IgD-negative memory B cell (primary cell): Measurements from ENCODE around the gene ECPAS. TPM values are rescaled to one million over a fixed set of nuclear protein-coding genes. Genes with fewer than 3 reads are reported as not detected.
A peak's percentile ranks its signal among the peaks of the same experiment; 100 is the strongest.
"Not testable (repeated sequence)": the region's sequence is repeated elsewhere in the genome, so short reads cannot be mapped to it uniquely, and the experiment has no call there.

Source experiments
- H3K27ac Mint-ChIP-seq, 3 donors: one replicate each; pipeline ENCODE4 v1.8.0; 2020 to 2022; ENCODE audit warnings: mild to moderate bottlenecking in 3 of 3, mixed read lengths in 3 of 3, moderate library complexity in 1 of 3
- H3K27me3 Mint-ChIP-seq: one replicate; pipeline ENCODE4 v1.8.0; 2021; ENCODE audit warnings: mixed read lengths
- H3K36me3 Mint-ChIP-seq: one replicate; pipeline ENCODE4 v1.8.0; 2020; ENCODE audit warnings: mild to moderate bottlenecking, mixed read lengths
- H3K4me1 Mint-ChIP-seq, 3 donors: one replicate each; pipeline ENCODE4 v1.8.0; 2020 to 2022; ENCODE audit warnings: mixed read lengths in 3 of 3, mild to moderate bottlenecking in 1 of 3
- H3K4me3 Mint-ChIP-seq, 4 donors: one replicate each; pipeline ENCODE4 v1.8.0; 2020 to 2022; ENCODE audit warnings: mild to moderate bottlenecking in 4 of 4, mixed read lengths in 4 of 4, moderate library complexity in 3 of 4
- H3K9me3 Mint-ChIP-seq, 3 donors: one replicate each; pipeline ENCODE4 v1.8.0; 2020 to 2021; ENCODE audit warnings: mixed read lengths in 3 of 3, mild to moderate bottlenecking in 1 of 3
- polyA plus RNA-seq: library from polyadenylated mRNA; unstranded; fragments of 300-500 nt; fragmentation: Illumina TruSeq; gene quantifications from one replicate; pipeline ENCODE4 v1.2.3, GENCODE V29; 2021

ECPAS gene
- polyA plus RNA-seq, 1 donor from 2014 or later, result 10.9 TPM

GRCh38 chr9:111362526-111362925 is 121.7 kb downstream of the ECPAS start:
- Mint-ChIP-seq H3K27me3 (no peaks in the 10 kb centered on the region), H3K9me3 (no peaks in the 10 kb centered on the region), H3K4me3 (no peak overlapping the region), H3K4me1 (no peaks in the 10 kb centered on the region), H3K36me3 (peaks cover 9% of the 10 kb centered on the region), H3K27ac (peak overlapping the region in 1 of 3 donors; percentile 36)

GRCh38 chr9:111360881-111361280 is 123.3 kb downstream of the ECPAS start:
- peaks cover 0 to under 1% (median 0%) of the 10 kb centered on the region in 3 donors for H3K9me3 Mint-ChIP-seq
- no peak overlapping the region for H3K4me3 Mint-ChIP-seq
- H3K36me3 Mint-ChIP-seq, result peaks cover 10% of the 10 kb centered on the region
- H3K4me1 Mint-ChIP-seq, result peaks cover 0 to under 1% (median 0%) of the 10 kb centered on the region in 3 donors
- H3K27ac Mint-ChIP-seq, result no peak overlapping the region
- no peaks in the 10 kb centered on the region for H3K27me3 Mint-ChIP-seq

DNA sequence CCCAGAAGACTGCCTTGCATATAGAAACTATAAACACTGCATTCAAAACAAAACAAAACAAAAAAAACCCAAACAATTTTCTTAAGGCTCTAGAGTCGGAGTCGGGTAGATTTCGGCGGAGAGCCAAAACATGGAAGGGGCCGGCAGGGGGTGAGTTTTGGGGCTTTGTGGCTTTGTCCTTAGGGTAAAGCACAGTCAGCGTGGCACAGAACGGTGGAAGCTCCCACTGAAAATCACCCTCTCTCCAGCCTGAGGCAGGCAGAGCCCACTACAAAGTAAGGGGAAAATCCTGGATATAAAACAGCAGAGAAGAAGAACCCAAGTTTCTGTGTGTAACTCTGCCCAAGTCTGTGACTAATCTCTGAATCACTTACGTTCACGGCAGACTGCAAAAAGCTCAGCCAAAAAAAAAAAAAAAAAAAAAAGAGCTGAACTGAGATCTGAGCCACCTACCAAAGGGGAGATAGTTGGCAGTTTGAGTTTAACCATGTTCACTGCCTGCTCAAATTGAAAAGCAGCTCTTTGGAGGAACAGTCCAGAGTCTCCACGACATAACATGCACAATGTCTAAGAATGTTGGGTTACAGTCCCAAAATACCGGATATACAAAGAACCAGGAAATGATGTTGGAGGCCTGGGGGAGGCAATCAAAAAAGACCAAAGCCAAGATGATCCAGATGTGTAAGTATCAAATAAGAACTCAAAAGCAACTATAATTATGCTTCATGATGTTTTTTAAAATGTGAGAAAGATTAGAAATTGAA is 127.5 kb downstream of the ECPAS start:
- Mint-ChIP-seq H3K36me3 (peaks cover 5% of the 10 kb centered on the region), H3K27me3 (no peaks in the 10 kb centered on the region), H3K9me3 (peaks cover 0 to 3% (median 2%) of the 10 kb centered on the region in 3 donors), H3K27ac (no peak overlapping the region), H3K4me1 (peaks cover 0 to 1% (median 0%) of the 10 kb centered on the region in 3 donors), H3K4me3 (no peak overlapping the region)

GRCh38 chr9:111352545-111352944 is 131.6 kb downstream of the ECPAS start:
- no peak overlapping the region for H3K4me3 Mint-ChIP-seq
- H3K4me1 Mint-ChIP-seq, result peaks cover 0 to 1% (median 0%) of the 10 kb centered on the region in 3 donors
- no peak overlapping the region for H3K27ac Mint-ChIP-seq
- peaks cover 5% of the 10 kb centered on the region for H3K36me3 Mint-ChIP-seq
- H3K27me3 Mint-ChIP-seq, result no peaks in the 10 kb centered on the region
- H3K9me3 Mint-ChIP-seq, result peaks cover 0 to 4% (median 2%) of the 10 kb centered on the region in 3 donors

- H3K36me3 Mint-ChIP-seq, result peaks cover 2% of the 10 kb centered on the region
- H3K27me3 Mint-ChIP-seq, result no peaks in the 10 kb centered on the region
Measured at GRCh38 chr9:111350556-111350955, 133.6 kb downstream of the ECPAS start.

DNA sequence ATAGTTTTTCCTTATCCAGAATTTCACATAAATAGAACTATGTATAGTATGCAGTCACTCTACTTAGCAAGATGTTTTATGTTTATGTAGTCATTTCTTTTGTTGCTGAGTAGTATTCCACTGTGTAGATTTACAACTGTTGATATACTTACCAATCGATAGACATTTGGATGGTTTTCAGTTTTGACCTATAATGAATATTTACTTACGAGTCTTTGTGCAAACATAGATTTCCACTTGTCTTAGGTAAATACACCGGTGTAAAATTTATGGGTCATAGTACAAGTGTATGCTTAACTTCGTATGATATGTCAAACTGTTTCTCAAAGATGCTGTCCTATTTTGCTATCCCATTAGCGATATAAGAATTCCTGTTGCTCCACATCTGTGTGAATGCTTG is 134.4 kb downstream of the ECPAS start:
- no peak overlapping the region for H3K4me3 Mint-ChIP-seq
- H3K27ac Mint-ChIP-seq, result no peak overlapping the region
- peaks cover 2% of the 10 kb centered on the region for H3K36me3 Mint-ChIP-seq
- no peaks in the 10 kb centered on the region for H3K4me1 Mint-ChIP-seq
- no peaks in the 10 kb centered on the region for H3K27me3 Mint-ChIP-seq
- H3K9me3 Mint-ChIP-seq, result peaks cover 0 to 4% (median 2%) of the 10 kb centered on the region in 3 donors

More at GRCh38 chr9:111350556-111350955, 133.6 kb downstream of the ECPAS start:
- no peaks in the 10 kb centered on the region for H3K4me1 Mint-ChIP-seq
- no peak overlapping the region for H3K27ac Mint-ChIP-seq
- H3K4me3 Mint-ChIP-seq, result no peak overlapping the region
- peaks cover 0 to 4% (median 2%) of the 10 kb centered on the region in 3 donors for H3K9me3 Mint-ChIP-seq

DNA sequence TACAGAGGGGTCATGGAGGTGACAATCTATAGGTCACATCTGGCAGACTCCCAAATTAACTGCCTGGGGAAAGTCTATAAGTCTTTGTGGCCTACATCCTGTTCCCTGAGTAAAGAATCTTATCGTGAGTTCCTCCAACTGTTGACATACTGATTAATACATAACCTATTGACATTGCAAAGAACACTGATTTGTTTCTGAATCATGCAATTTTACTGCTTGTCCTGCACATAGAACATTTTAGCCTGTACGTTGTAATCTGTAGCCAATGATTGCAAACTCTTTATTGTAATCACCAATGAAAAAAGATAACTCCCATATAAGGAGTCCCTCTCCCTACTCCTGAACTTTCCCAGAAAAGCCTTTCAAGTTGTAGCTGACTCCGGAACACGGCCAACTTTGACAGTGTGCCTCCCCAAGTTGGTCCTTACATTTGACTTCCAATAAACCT is 135.3 kb downstream of the ECPAS start:
- Mint-ChIP-seq H3K27ac (no peak overlapping the region), H3K9me3 (peaks cover 0 to 4% (median 2%) of the 10 kb centered on the region in 3 donors), H3K27me3 (peaks cover 2% of the 10 kb centered on the region), H3K4me3 (no peak overlapping the region), H3K36me3 (peaks cover 2% of the 10 kb centered on the region), H3K4me1 (no peaks in the 10 kb centered on the region)

GRCh38 chr9:111334318-111334863 is 149.8 kb downstream of the ECPAS start:
- H3K4me1 Mint-ChIP-seq, result peaks cover 0 to 18% (median 7%) of the 10 kb centered on the region in 3 donors
- H3K27ac Mint-ChIP-seq, H3K36me3 Mint-ChIP-seq, H3K9me3 Mint-ChIP-seq, H3K27me3 Mint-ChIP-seq: not testable (repeated sequence)
- H3K4me3 Mint-ChIP-seq, result peak overlapping the region in 1 of 4 donors; percentile 43

DNA sequence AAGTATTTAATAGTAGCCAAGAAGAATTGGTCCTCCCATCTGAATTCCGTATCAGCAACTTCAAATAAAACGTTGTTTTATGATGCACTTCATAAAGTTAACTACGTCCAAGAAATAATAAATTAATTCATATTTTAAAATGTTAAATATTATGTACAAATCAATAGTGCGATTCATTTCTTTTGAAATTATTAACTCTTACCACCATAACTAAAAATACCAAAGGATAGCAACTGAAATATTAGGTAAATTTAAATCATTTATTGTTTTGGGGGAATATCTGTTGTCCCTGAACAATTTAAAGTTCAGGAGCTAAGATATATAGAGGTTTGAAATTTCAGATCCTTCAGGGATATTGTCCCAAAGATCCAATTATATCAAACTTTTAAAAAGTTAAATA is 154.1 kb downstream of the ECPAS start, which contains the start of gene OR2K2:
Gene OR2K2 (minus strand): TSS at position 101 of the 400 bp plus-strand sequence. CDS start 1,791 bp downstream, outside the sequence.
- Mint-ChIP-seq H3K4me3 (no peak within 1 kb of the TSS), H3K4me1 (peaks cover 0 to 11% (median 2%) of the 10 kb centered on the region in 3 donors), H3K9me3 (peaks cover 0 to 6% (median 2%) of the 10 kb centered on the region in 3 donors), H3K36me3 (peaks cover 3% of the 10 kb centered on the region), H3K27ac (no peak within 1 kb of the TSS), H3K27me3 (peaks cover 4% of the 10 kb centered on the region)

DNA sequence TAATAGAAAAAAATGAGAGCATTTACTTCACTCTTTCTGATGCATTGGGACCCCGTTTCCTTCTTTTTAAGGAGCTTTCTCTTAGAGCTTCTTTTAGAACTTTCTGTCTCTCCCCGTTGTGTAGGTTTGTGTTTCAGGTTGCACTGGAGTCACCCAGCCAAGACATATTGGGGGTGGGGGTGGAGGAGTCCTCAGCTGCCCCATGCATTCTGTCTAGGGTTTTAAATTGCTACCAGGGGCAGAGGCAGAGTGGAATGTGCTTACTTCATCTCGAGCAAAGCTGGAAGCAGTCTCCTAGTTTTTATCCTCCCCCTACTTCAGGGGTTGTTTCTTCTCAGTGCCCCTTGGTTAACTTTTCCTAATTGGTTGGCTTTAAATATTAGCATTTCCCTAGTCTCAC is 163.6 kb downstream of the ECPAS start:
- Mint-ChIP-seq H3K9me3 (peaks cover 4 to 19% (median 6%) of the 10 kb centered on the region in 3 donors), H3K4me1 (no peaks in the 10 kb centered on the region), H3K36me3 (no peaks in the 10 kb centered on the region), H3K27me3 (peaks cover 6% of the 10 kb centered on the region), H3K27ac (no peak overlapping the region), H3K4me3 (no peak overlapping the region)

DNA sequence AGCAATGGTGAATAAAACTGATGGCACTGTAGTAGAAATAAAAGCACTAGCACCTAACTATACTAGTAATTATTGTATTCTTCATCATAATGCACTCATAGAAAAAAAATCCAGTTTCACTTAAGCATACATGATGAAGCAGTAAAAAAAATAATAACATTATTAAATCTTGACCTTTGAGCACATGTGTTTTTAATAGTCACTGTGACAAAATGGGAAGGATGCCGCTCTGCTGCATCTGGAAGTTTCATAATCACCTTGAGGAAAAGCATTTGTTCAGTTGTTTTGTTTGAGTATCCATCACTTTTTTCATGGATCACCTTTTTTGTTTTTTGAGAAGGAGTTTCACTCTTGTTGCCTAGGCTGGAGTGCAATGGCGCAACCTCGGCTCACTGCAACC is 167.4 kb downstream of the ECPAS start:
- Mint-ChIP-seq H3K36me3 (no peaks in the 10 kb centered on the region), H3K4me1 (peaks cover 0 to 3% (median 0%) of the 10 kb centered on the region in 3 donors), H3K27ac (no peak overlapping the region), H3K27me3 (peaks cover 1% of the 10 kb centered on the region), H3K4me3 (no peak overlapping the region), H3K9me3 (peaks cover 4 to 13% (median 6%) of the 10 kb centered on the region in 3 donors)

Other genes starting within 250 kb of the ECPAS start
- not detected for gene OR2K2, start 154.2 kb downstream of the ECPAS start, polyA plus RNA-seq
- 1.5 TPM for gene ZNF483, start 40.8 kb upstream of the ECPAS start, polyA plus RNA-seq
- 0.15 TPM for gene PTGR1, start 115.3 kb upstream of the ECPAS start, polyA plus RNA-seq
- 3.6 TPM for gene DNAJC25, start 147.0 kb upstream of the ECPAS start, polyA plus RNA-seq
- gene GNG10, start 177.2 kb upstream of the ECPAS start, polyA plus RNA-seq, result 16.2 TPM